Keratinocyte (primary cell): Measurements from ENCODE around the gene EPHB3. TPM values are rescaled to one million over a fixed set of nuclear protein-coding genes. Genes with fewer than 3 reads are reported as not detected.

Experiments used
- DNase-seq: peaks from one replicate; pipeline ENCODE4 v3.0.0-alpha.2; 2011; ENCODE audit warnings: low read depth, missing footprints, low spot score
- FAIRE-seq: peaks from 2 replicates; lab custom pipeline; 2011; peaks lifted over from hg19 to GRCh38; lab: Jason Lieb, UNC
- H2AFZ ChIP-seq: 2 replicates; pipeline ENCODE4 v1.6.0; 2012; ENCODE audit warnings: low read length, control low read depth, inconsistent platforms; ENCODE audit not compliant: control insufficient read depth
- H3K27ac ChIP-seq: 2 replicates; pipeline ENCODE4 v1.5.1; 2011; ENCODE audit warnings: low read length; ENCODE audit not compliant: control insufficient read depth, insufficient read depth
- H3K27me3 ChIP-seq: 3 replicates; pipeline ENCODE4 v1.6.0; 2011; ENCODE audit warnings: low read length; ENCODE audit not compliant: control insufficient read depth, insufficient read depth; ENCODE audit errors: extremely low read depth
- H3K36me3 ChIP-seq, 2 experiments: 2 replicates in 1 of 2; 3 replicates in 1 of 2; pipeline ENCODE4 v1.5.1; 2011; ENCODE audit warnings: low read length in 2 of 2, mild to moderate bottlenecking in 1 of 2; ENCODE audit not compliant: control insufficient read depth in 2 of 2, insufficient read depth in 2 of 2; ENCODE audit errors: extremely low read depth in 1 of 2
- H3K4me1 ChIP-seq: 3 replicates; pipeline ENCODE4 v1.5.1; 2011; ENCODE audit warnings: low read length; ENCODE audit not compliant: control insufficient read depth, insufficient read depth; ENCODE audit errors: extremely low read depth
- H3K4me2 ChIP-seq: 3 replicates; pipeline ENCODE4 v1.6.0; 2011; ENCODE audit warnings: low read depth, low read length; ENCODE audit not compliant: control insufficient read depth, insufficient read depth; ENCODE audit errors: extremely low read depth
- H3K4me3 ChIP-seq, 3 experiments: fragments of 200-600 bp in 1 of 3; sonication (generic) in 1 of 3; 2 replicates in 2 of 3; 3 replicates in 1 of 3; pipeline ENCODE4 v1.5.1; 2011 to 2016; ENCODE audit warnings: low read length in 3 of 3, mild to moderate bottlenecking in 3 of 3, control low read depth in 2 of 3, inconsistent platforms in 1 of 3, low read depth in 1 of 3, mixed read lengths in 1 of 3, mixed run types in 1 of 3, moderate library complexity in 1 of 3; ENCODE audit not compliant: control insufficient read depth in 2 of 3, insufficient read depth in 2 of 3; ENCODE audit errors: extremely low read depth in 1 of 3
- H3K79me2 ChIP-seq: 2 replicates; pipeline ENCODE4 v1.6.0; 2012; ENCODE audit warnings: low read length; ENCODE audit not compliant: control insufficient read depth, insufficient read depth
- H3K9ac ChIP-seq: 3 replicates; pipeline ENCODE4 v1.6.0; 2011; ENCODE audit warnings: low read length; ENCODE audit not compliant: control insufficient read depth, insufficient read depth; ENCODE audit errors: extremely low read depth
- H3K9me1 ChIP-seq: 3 replicates; pipeline ENCODE4 v1.6.0; 2011; ENCODE audit warnings: low read length; ENCODE audit not compliant: control insufficient read depth, insufficient read depth; ENCODE audit errors: extremely low read depth
- H3K9me3 ChIP-seq: 2 replicates; pipeline ENCODE4 v1.5.1; 2012; ENCODE audit warnings: low read depth, low read length; ENCODE audit not compliant: control insufficient read depth
- H4K20me1 ChIP-seq: 3 replicates; pipeline ENCODE4 v1.6.0; 2011; ENCODE audit warnings: low read length; ENCODE audit not compliant: control insufficient read depth, insufficient read depth; ENCODE audit errors: extremely low read depth
- CTCF ChIP-seq, 3 experiments: IDR thresholded peaks in 1 of 3; conservative IDR thresholded peaks in 1 of 3; optimal IDR thresholded peaks in 1 of 3; 2 replicates in 2 of 3; 3 replicates in 1 of 3; pipeline versions ENCODE3 to v1.5.1; 2011; ENCODE audit warnings: low read length in 3 of 3, mild to moderate bottlenecking in 3 of 3, moderate library complexity in 2 of 3, control low read depth in 1 of 3, inconsistent platforms in 1 of 3; ENCODE audit not compliant: insufficient read depth in 2 of 3; ENCODE audit errors: extremely low read depth in 1 of 3
- EZH2 ChIP-seq: IDR thresholded peaks from one replicate; pipeline ENCODE4 v1.6.1; 2012; ENCODE audit warnings: inconsistent platforms, mild to moderate bottlenecking, low read length, moderate library complexity
- dilution Hi-C: fragments of 300-500 bp; cut with MboI; formaldehyde crosslinking; loops from one replicate; pipeline ENCODE4 v1.7.0; 2020; ENCODE audit warnings: low sequenced_read_pairs; ENCODE audit not compliant: extremely low pct_ligation_motif_present
- polyA plus RNA-seq, 5 experiments: library from polyadenylated mRNA; depleted of rRNA in 3 of 5; stranded (reverse) in 3 of 5; stranded (forward) in 1 of 5; unstranded in 1 of 5; fragments of >200 nt; gene quantifications; 1 replicate in 1 of 5; 2 replicates in 3 of 5; 3 replicates in 1 of 5; pipeline versions ENCODE4 v1.2.1 to v1.2.3, GENCODE V29; 2011 to 2012; ENCODE audit warnings: missing spikeins in 2 of 5, low read depth in 1 of 5, low replicate concordance in 1 of 5

The EPHB3 gene
- polyA plus RNA-seq, 1 donor (not counting 4 experiments of a cell fraction or from before 2014, with no cell fraction given): 2.2 TPM

GRCh38 chr3:184558726-184559125, 2.9 kb upstream of the EPHB3 start:
- peaks cover 18% of the 10 kb centered on the region for H3K4me1 ChIP-seq
- H4K20me1 ChIP-seq: no peaks in the 10 kb centered on the region
- H2AFZ ChIP-seq: no peak overlapping the region
- no peak overlapping the region for H3K27ac ChIP-seq
- no peaks in the 10 kb centered on the region for H3K9me1 ChIP-seq
- TF ChIP-seq EZH2: no peak
- dilution Hi-C loops: no loop called here
- DNase-seq: no peak
- H3K36me3 ChIP-seq: no peaks in the 10 kb centered on the region
- peaks cover 3% of the 10 kb centered on the region for H3K79me2 ChIP-seq
- H3K4me2 ChIP-seq: no peak overlapping the region
- peaks cover 6% of the 10 kb centered on the region for H3K27me3 ChIP-seq
- no peak overlapping the region for H3K9ac ChIP-seq
- H3K4me3 ChIP-seq: no peak overlapping the region
- FAIRE-seq: no peak
- no peaks in the 10 kb centered on the region for H3K9me3 ChIP-seq

DNA sequence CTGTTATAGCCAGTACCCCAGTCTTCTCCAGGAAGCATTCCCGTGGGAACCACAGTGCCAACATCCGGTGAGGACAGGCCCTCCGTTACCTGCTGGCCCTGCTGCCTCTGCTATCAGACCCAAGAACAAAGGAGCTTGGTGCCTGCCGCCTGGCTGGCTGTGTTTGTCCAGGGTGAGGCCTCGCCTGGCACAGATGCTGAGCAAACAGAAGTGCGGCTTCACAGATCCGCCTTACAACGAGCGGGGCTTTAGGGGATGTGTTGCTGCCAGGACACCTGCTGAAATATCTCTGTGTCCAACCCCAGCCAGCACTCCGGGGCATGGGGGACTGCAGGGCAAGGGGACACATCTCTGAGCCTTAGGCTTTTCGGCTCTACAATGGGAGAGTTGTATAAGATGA, 2.2 kb upstream of the EPHB3 start:
- H4K20me1 ChIP-seq: no peaks in the 10 kb centered on the region
- dilution Hi-C loops: no loop called here
- FAIRE-seq: no peak
- H2AFZ ChIP-seq: no peak overlapping the region
- H3K4me1 ChIP-seq: peaks cover 23% of the 10 kb centered on the region
- DNase-seq: no peak
- no peaks in the 10 kb centered on the region for H3K36me3 ChIP-seq
- H3K27me3 ChIP-seq: peaks cover 6% of the 10 kb centered on the region
- no peaks in the 10 kb centered on the region for H3K9me1 ChIP-seq
- no peak overlapping the region for H3K9ac ChIP-seq
- no peak overlapping the region for H3K27ac ChIP-seq
- no peak overlapping the region for H3K4me3 ChIP-seq
- peaks cover 9% of the 10 kb centered on the region for H3K79me2 ChIP-seq
- no peak overlapping the region for H3K4me2 ChIP-seq
- no peak for TF ChIP-seq CTCF (optimal IDR thresholded peaks at IDR 0.05 in 1 of 3, IDR thresholded peaks at IDR 0.05 in 1 of 3, conservative IDR thresholded peaks at IDR 0.05 in 1 of 3; ENCODE audit: extremely low read depth in 1 of 3, insufficient read depth in 2 of 3, low read length in 3 of 3)
- TF ChIP-seq EZH2: no peak
- no peaks in the 10 kb centered on the region for H3K9me3 ChIP-seq

- Histone ChIP-seq H3K36me3 (no peaks in the 10 kb centered on the region), H3K79me2 (peaks cover 14% of the 10 kb centered on the region), H4K20me1 (no peaks in the 10 kb centered on the region), H3K27me3 (peaks cover 6% of the 10 kb centered on the region), H3K9me3 (no peaks in the 10 kb centered on the region), H3K9ac (no peak overlapping the region), H3K4me3 (peak overlapping the region in 2 of 3 experiments; percentile 53 to 71), H3K27ac (no peak overlapping the region), H3K9me1 (no peaks in the 10 kb centered on the region), H3K4me2 (peak overlapping the region; percentile 96), H3K4me1 (peaks cover 35% of the 10 kb centered on the region), H2AFZ (no peak overlapping the region)
- DNase-seq: no peak
- FAIRE-seq: no peak
- dilution Hi-C loops: no loop called here
- TF ChIP-seq CTCF (optimal IDR thresholded peaks at IDR 0.05 in 1 of 3, IDR thresholded peaks at IDR 0.05 in 1 of 3, conservative IDR thresholded peaks at IDR 0.05 in 1 of 3; ENCODE audit: extremely low read depth in 1 of 3, insufficient read depth in 2 of 3, low read length in 3 of 3) (no peak), EZH2 (no peak)
These were observed 1.1 kb upstream of the EPHB3 start for GRCh38 chr3:184560531-184560930.
